ENCODE results near the gene SPATC1L.
A peak's percentile ranks its signal among the peaks of the same experiment; 100 is the strongest.
"Not testable (repeated sequence)": the region's sequence is repeated elsewhere in the genome, so short reads cannot be mapped to it uniquely, and the experiment has no call there.

SPATC1L gene

GRCh38 chr21:46226146-46226545 is 41.9 kb upstream of the SPATC1L start:
- Histone ChIP-seq H3K79me2 (ENCODE audit: insufficient read depth, low read length) (peaks cover 18% of the 10 kb centered on the region; the same call in 1 of the 2 replicates), H3F3A (ENCODE audit: insufficient read depth, low read length) (no peaks in the 10 kb centered on the region), H3K27ac (ENCODE audit: low read depth, low read length, poor library complexity, severe bottlenecking) (peak overlapping the region; percentile 68), H4K20me1 (ENCODE audit: insufficient read depth, low read length) (no peaks in the 10 kb centered on the region), H3K27me3 (ENCODE audit: insufficient read depth, low read length) (no peaks in the 10 kb centered on the region), H3K9ac (ENCODE audit: low read length) (peak overlapping the region; percentile 94; the same call in 1 of the 2 replicates), H2AFZ (ENCODE audit: low read length) (no peak overlapping the region), H3K36me3 (ENCODE audit: insufficient read depth, low read length) (peaks cover 42% of the 10 kb centered on the region), H3K4me1 (ENCODE audit: insufficient read depth, low read length, severe bottlenecking) (peaks cover 47% of the 10 kb centered on the region), H3K4me2 (ENCODE audit: low read length) (peak overlapping the region; percentile 87), H3K9me2 (ENCODE audit: low read depth, low read length) (no peaks in the 10 kb centered on the region), H3K4me3 (ENCODE audit: low read depth, low read length, poor library complexity, severe bottlenecking) (peak overlapping the region; percentile 99), H3K9me3 (ENCODE audit: low read length) (no peaks in the 10 kb centered on the region)
- TF ChIP-seq EZH2 (IDR thresholded peaks at IDR 0.05; ENCODE audit: borderline replicate concordance, low read length) = no peak
- TF ChIP-seq, protein P1, sequence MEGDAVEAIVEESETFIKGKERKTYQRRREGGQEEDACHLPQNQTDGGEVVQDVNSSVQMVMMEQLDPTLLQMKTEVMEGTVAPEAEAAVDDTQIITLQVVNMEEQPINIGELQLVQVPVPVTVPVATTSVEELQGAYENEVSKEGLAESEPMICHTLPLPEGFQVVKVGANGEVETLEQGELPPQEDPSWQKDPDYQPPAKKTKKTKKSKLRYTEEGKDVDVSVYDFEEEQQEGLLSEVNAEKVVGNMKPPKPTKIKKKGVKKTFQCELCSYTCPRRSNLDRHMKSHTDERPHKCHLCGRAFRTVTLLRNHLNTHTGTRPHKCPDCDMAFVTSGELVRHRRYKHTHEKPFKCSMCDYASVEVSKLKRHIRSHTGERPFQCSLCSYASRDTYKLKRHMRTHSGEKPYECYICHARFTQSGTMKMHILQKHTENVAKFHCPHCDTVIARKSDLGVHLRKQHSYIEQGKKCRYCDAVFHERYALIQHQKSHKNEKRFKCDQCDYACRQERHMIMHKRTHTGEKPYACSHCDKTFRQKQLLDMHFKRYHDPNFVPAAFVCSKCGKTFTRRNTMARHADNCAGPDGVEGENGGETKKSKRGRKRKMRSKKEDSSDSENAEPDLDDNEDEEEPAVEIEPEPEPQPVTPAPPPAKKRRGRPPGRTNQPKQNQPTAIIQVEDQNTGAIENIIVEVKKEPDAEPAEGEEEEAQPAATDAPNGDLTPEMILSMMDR (IDR thresholded peaks at IDR 0.05; ENCODE audit: low read length) = no peak

GRCh38 chr21:46223661-46224060 is 39.4 kb upstream of the SPATC1L start:
- peaks cover 51% of the 10 kb centered on the region for H3K36me3 ChIP-seq (ENCODE audit: insufficient read depth, low read length)
- H4K20me1 ChIP-seq (ENCODE audit: insufficient read depth, low read length); H2AFZ ChIP-seq (ENCODE audit: low read length); H3K9me2 ChIP-seq (ENCODE audit: low read depth, low read length); H3F3A ChIP-seq (ENCODE audit: insufficient read depth, low read length); H3K27me3 ChIP-seq (ENCODE audit: insufficient read depth, low read length); H3K4me2 ChIP-seq (ENCODE audit: low read length); H3K9ac ChIP-seq (ENCODE audit: low read length); H3K27ac ChIP-seq (ENCODE audit: low read depth, low read length, poor library complexity, severe bottlenecking); H3K9me3 ChIP-seq (ENCODE audit: low read length); H3K4me3 ChIP-seq (ENCODE audit: low read depth, low read length, poor library complexity, severe bottlenecking): not testable (repeated sequence)
- peaks cover 18% of the 10 kb centered on the region; the same call in 1 of the 2 replicates for H3K79me2 ChIP-seq (ENCODE audit: insufficient read depth, low read length)
- H3K4me1 ChIP-seq (ENCODE audit: insufficient read depth, low read length, severe bottlenecking) = peaks cover 31% of the 10 kb centered on the region

GRCh38 chr21:46223217-46223616 is 39.0 kb upstream of the SPATC1L start:
- no peaks in the 10 kb centered on the region for H4K20me1 ChIP-seq (ENCODE audit: insufficient read depth, low read length)
- no peak overlapping the region for H3K9ac ChIP-seq (ENCODE audit: low read length)
- no peak overlapping the region for H3K27ac ChIP-seq (ENCODE audit: low read depth, low read length, poor library complexity, severe bottlenecking)
- H3K9me3 ChIP-seq (ENCODE audit: low read length) = no peaks in the 10 kb centered on the region
- H3K4me3 ChIP-seq (ENCODE audit: low read depth, low read length, poor library complexity, severe bottlenecking) = no peak overlapping the region
- H3K4me2 ChIP-seq (ENCODE audit: low read length) = no peak overlapping the region
- H3K9me2 ChIP-seq (ENCODE audit: low read depth, low read length) = no peaks in the 10 kb centered on the region
- no peaks in the 10 kb centered on the region for H3K27me3 ChIP-seq (ENCODE audit: insufficient read depth, low read length)
- H3K36me3 ChIP-seq (ENCODE audit: insufficient read depth, low read length) = peaks cover 51% of the 10 kb centered on the region
- no peak overlapping the region for H2AFZ ChIP-seq (ENCODE audit: low read length)
- TF ChIP-seq EZH2 (IDR thresholded peaks at IDR 0.05; ENCODE audit: borderline replicate concordance, low read length) = no peak
- TF ChIP-seq, protein P1 (IDR thresholded peaks at IDR 0.05; ENCODE audit: low read length) = no peak
- no peaks in the 10 kb centered on the region for H3F3A ChIP-seq (ENCODE audit: insufficient read depth, low read length)
- peaks cover 31% of the 10 kb centered on the region for H3K4me1 ChIP-seq (ENCODE audit: insufficient read depth, low read length, severe bottlenecking)
- peaks cover 18% of the 10 kb centered on the region; the same call in 1 of the 2 replicates for H3K79me2 ChIP-seq (ENCODE audit: insufficient read depth, low read length)

GRCh38 chr21:46222436-46223116 is 38.3 kb upstream of the SPATC1L start:
- H3K4me1 ChIP-seq (ENCODE audit: insufficient read depth, low read length, severe bottlenecking) = peaks cover 27% of the 10 kb centered on the region
- H3K36me3 ChIP-seq (ENCODE audit: insufficient read depth, low read length) = peaks cover 52% of the 10 kb centered on the region
- H3K9me2 ChIP-seq (ENCODE audit: low read depth, low read length) = no peaks in the 10 kb centered on the region
- H3F3A ChIP-seq (ENCODE audit: insufficient read depth, low read length) = no peaks in the 10 kb centered on the region
- H3K9me3 ChIP-seq (ENCODE audit: low read length) = no peaks in the 10 kb centered on the region
- H4K20me1 ChIP-seq (ENCODE audit: insufficient read depth, low read length) = no peaks in the 10 kb centered on the region
- no peak overlapping the region for H3K4me2 ChIP-seq (ENCODE audit: low read length)
- H3K27me3 ChIP-seq (ENCODE audit: insufficient read depth, low read length) = no peaks in the 10 kb centered on the region
- TF ChIP-seq, protein P1 (IDR thresholded peaks at IDR 0.05; ENCODE audit: low read length) = no peak
- no peak for TF ChIP-seq EZH2 (IDR thresholded peaks at IDR 0.05; ENCODE audit: borderline replicate concordance, low read length)
- peaks cover 14% of the 10 kb centered on the region; the same call in 1 of the 2 replicates for H3K79me2 ChIP-seq (ENCODE audit: insufficient read depth, low read length)
- no peak overlapping the region for H2AFZ ChIP-seq (ENCODE audit: low read length)
- no peak overlapping the region for H3K27ac ChIP-seq (ENCODE audit: low read depth, low read length, poor library complexity, severe bottlenecking)
- H3K4me3 ChIP-seq (ENCODE audit: low read depth, low read length, poor library complexity, severe bottlenecking) = no peak overlapping the region
- H3K9ac ChIP-seq (ENCODE audit: low read length) = no peak overlapping the region

All from OCI-LY1 (cell line).